Fibroblast of peridontal ligament (primary cell): ENCODE results near the gene CLIP2.

ENCODE experiments used
- DNase-seq: peaks from one replicate; pipeline ENCODE4 v3.0.0-alpha.2; 2010; ENCODE audit errors: extremely low read depth

The CLIP2 gene

GRCh38 chr7:74271742-74272141 lies 17.5 kb upstream of the CLIP2 start:
- no peak for DNase-seq

GRCh38 chr7:74272305-74273038 lies 16.7 kb upstream of the CLIP2 start:
- peak; percentile 91 for DNase-seq

- no peak for DNase-seq
These were observed 13.8 kb upstream of the CLIP2 start for GRCh38 chr7:74275401-74275881.

- DNase-seq: no peak
These were observed 11.6 kb upstream of the CLIP2 start for GRCh38 chr7:74277636-74278035.

- peak; percentile 36 for DNase-seq
These were observed 8.2 kb upstream of the CLIP2 start for GRCh38 chr7:74280985-74281384.

- DNase-seq: no peak
These were observed 6.3 kb upstream of the CLIP2 start for GRCh38 chr7:74282748-74283459.

- no peak for DNase-seq
These were observed 5.3 kb upstream of the CLIP2 start for GRCh38 chr7:74283858-74284447.

GRCh38 chr7:74284781-74285259 lies 4.4 kb upstream of the CLIP2 start:
- DNase-seq: no peak

- no peak for DNase-seq
These were observed 3.1 kb upstream of the CLIP2 start for GRCh38 chr7:74286131-74286530.

- no peak for DNase-seq
These were observed 1.7 kb upstream of the CLIP2 start for GRCh38 chr7:74287303-74288033.

GRCh38 chr7:74288034-74288881 lies 949 bp upstream of the CLIP2 start:
- DNase-seq: no peak

- peak; percentile 32 for DNase-seq
These were observed 699 bp downstream of the CLIP2 start for GRCh38 chr7:74289659-74290552.

- no peak for DNase-seq
These were observed 1.3 kb downstream of the CLIP2 start for GRCh38 chr7:74290553-74290950.

GRCh38 chr7:74290981-74291441 lies 1.8 kb downstream of the CLIP2 start:
- DNase-seq: no peak

GRCh38 chr7:74291535-74291934 lies 2.3 kb downstream of the CLIP2 start:
- DNase-seq: no peak

- DNase-seq: no peak
These were observed 3.8 kb downstream of the CLIP2 start for GRCh38 chr7:74292757-74293576.

GRCh38 chr7:74293577-74293908 lies 4.3 kb downstream of the CLIP2 start:
- DNase-seq: no peak

- DNase-seq: peak; percentile 93
These were observed 5.2 kb downstream of the CLIP2 start for GRCh38 chr7:74294191-74294998.
